Kidney tubule cell (primary cell): ENCODE measurements around the gene CACNB4.
"Not testable (repeated sequence)": the region's sequence is repeated elsewhere in the genome, so short reads cannot be mapped to it uniquely, and the experiment has no call there.

Experiments
- DNase-seq: peaks from one replicate; pipeline ENCODE4 v3.0.0-alpha.2; 2018; ENCODE audit warnings: low spot score

CACNB4 gene

DNA sequence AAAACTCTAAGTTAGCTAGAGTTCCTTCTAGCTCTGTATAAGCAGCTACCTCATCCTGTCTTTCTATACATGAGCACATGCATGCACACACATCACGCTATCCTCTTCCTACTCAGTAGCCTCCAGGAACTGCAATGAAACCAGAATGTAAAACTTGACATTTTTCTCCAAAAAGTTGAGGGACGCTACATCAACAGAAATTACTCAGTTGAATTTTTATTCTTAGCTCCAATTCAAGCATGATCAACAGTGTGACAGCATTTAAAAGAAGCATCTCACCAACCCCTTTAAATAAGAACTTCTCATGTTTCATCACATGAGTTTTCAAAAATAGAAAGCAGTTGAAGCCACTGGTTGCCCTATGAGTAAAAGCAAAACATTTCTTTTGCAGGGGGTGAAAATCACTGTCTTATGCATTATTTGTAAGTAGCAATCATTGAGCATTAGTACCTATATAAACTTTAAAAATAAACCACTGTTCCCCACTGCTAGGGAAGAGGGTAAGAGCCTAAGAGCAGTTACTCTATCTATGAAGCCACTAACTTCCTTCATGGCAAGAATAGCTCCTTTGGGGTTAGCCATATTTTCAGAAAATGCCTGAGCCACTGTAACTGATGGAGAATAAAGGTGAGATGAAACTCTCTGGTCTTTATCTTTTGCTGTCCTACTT lies 192.7 kb downstream of the CACNB4 start:
- DNase-seq, result no peak

DNA sequence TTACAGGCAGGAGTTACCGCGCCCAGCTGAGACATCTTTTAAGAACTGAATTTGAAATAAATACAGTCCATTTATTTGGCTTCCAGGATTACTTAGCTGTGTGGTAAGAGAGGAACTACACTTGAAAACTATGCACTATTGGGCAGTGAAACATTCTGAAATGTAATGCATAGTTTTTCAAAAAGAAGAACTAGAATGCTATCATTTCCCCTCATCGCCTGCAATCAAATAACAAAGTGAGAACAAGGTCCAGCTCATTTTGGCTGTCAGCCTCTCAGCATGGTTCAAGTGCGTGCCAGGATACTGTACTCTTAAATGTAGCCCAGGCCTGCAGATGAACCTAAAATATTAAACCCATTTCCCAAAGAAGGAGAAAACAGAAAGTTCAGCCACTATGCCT lies 194.0 kb downstream of the CACNB4 start:
- DNase-seq, result no peak

DNA sequence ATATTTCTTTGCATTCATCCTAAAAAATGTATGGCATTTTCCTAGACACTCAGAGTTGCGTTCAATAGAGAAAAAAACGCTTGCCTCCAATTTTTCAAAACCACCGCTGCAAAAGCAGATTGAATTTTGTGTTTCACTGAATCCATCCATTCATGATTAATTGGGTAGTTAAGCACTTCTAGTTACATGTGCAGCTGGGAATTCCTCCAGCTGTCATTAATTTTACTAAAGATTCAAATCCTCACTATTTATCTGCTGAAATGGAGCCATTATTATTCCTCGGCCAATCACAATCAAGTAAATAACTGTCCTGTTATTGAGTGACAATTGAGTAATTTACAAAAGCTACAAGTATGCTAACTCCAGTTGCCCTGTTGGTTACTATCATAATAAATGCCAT lies 194.8 kb downstream of the CACNB4 start:
- DNase-seq, result no peak

DNA sequence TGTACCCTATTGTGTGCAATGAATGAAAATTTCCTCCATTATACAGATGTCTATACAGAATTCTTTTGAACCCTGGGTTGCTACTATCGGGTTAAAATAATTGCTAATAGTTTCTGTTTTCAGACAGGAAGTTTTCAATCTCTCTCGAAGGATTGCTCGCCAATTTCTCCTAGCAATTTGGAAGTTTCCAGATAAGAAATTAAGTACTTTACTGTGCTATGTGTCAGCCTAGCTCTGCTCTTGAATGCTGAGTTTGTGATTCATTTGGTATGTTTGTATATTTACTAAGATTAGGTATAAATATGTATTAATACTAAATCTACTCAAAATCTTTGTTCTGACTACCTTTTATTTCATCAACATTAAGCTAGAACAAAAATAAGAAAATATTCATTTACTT lies 196.0 kb downstream of the CACNB4 start:
- peak; percentile 16 for DNase-seq

DNA sequence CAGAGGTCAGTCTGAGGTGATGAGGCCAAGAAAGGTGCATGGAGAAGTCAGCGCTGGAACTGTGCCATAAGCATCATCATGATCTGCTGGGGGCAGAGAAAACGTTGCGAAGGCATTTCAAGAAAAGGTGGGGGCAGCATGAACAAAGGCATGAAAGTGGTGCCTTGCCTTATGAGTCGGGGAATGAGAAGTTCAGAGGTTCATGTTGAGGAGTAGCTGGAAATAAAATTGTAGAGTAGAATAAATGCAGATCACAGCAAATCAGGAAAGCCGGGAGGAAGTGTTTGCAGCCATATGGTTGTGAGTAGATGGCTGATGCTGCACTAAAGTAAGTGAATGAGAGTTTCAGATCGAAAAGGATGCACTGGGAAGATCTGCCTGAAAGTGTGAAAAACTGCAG lies 198.5 kb downstream of the CACNB4 start:
- DNase-seq, result peak; percentile 26

DNA sequence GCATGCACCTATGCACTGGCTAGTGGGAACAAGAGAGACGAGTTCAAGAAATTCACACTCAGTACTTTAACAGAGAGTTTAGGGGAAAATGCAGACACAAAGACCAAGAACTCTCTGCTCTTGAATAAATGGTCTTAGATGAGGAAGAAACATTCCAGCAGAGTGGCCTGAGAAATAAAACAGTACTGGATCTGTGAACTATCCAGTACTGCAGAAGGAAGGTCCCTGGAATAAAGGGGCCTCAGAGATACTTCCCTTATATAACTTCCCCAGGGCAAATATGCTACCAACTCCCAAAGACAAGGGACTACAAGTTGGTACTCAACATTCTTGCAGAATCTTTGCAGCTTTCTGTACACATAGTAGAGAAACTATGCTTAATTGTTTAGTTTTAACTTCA lies 199.7 kb downstream of the CACNB4 start:
- no peak for DNase-seq

DNA sequence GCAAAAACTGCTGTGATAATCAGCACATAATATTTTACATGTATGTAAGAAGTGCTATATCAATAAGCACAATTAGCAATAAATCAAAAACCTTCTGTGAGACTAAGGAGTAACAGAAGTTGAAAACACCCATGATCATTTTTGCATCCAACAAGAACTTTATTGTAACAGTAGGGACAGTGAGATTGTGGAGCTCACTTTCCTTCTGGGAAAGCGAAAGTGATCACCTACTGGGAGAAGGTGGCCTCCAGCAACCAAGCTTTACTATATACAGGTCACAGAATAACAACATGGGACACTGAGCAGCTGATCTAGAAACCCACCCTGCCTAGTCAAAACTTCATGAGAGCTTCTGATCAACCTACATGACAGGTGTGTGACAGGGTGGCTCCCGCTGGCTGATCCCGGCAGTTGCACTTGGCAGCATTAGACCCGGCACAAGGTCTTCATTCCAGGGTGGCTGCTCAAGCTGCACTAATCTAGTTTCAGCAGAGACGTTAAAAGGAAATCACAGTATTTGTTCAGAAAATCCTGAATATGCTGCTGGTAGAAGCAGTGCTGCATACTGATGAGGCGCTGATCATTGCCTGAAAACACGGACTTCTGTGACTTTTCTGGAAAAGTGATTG lies 207.2 kb downstream of the CACNB4 start:
- peak; percentile 48 for DNase-seq

DNA sequence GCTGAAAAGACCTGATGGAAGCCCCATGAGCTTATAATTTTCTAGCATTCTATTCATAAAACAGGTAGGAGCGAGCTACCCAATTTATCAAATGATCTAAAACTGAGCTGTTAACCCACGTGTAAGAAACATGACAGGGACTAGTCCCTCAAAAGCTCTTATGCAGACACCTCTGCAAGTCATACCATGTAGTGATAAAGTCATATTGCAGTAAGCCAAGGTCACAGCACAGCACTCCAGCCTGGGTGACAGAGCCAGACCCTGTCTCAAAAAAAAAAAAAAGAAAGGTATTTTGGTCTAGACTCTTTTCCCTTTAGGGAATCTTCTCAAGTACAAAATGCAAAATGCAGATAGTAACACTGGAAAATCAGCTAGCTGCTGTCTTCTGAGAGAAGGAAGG lies 211.7 kb downstream of the CACNB4 start:
- no peak for DNase-seq

DNA sequence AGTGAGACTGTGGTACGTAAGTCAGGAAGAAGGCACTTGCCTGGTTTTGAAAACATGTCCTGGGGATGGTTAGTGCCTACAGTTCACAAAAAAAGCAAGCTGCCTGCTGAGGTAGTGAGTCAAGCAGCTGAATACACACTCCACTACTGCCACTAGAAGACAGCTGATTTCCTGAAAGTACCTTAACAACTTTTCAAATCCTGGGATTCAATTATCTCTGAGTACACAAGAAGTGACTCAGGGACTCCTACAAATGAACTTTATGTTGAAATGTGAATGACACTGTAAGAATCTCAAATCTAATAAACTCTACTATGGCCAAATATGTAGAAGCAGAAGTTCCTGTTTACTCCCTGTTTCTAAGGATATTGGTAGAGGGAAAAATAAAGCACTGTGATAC lies 212.6 kb downstream of the CACNB4 start:
- peak; percentile 42 for DNase-seq

DNA sequence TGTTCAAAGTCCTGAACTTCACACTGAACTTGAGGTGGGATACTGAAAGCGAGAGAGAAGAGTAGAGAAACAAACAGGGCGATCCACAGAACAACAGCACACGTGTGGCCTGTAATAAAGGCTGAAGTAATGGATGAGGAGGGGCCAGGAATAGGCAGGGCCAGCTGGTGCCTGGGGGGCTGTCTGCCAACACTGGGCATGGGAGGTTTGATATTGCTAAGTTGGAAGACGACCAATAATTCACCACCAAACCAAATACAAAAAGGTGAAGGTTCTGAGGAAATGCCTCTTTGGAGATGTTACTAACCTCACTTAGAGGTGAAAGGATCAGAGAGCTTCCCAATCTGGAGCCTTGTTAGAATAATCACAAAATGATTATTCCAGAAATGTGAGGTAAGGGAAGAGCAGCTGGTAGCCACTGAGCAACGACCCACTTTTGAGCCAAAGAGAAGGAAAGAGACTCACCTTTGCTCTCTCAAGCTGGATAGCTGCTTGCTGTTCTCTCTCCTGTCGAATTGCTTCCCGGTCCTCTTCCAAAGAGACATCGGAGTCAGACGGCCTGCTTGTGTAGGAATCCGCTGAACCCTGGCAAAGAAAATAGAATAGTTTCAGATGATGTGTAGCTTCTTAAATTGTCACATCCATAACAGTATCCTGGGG lies 215.9 kb downstream of the CACNB4 start:
- no peak for DNase-seq

DNA sequence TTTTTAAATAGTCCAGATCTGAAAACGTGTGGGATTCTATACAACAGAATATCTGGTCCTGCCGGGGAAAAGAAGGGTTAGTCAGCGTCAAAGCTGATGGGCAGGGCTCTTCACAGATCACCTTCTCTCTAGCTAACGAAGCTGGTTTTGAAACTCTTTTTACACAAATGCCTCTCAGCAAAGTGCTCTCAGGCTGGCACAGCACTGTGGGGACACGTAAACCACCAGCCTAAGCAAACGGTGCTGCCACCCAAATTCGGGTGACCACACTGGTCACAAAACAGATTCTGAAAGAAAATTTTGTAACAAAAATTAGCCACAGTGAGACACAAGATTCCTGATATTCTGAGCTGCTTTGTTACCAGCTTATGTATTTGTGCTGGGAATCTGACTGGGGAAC lies 217.5 kb downstream of the CACNB4 start:
- DNase-seq, result no peak

DNA sequence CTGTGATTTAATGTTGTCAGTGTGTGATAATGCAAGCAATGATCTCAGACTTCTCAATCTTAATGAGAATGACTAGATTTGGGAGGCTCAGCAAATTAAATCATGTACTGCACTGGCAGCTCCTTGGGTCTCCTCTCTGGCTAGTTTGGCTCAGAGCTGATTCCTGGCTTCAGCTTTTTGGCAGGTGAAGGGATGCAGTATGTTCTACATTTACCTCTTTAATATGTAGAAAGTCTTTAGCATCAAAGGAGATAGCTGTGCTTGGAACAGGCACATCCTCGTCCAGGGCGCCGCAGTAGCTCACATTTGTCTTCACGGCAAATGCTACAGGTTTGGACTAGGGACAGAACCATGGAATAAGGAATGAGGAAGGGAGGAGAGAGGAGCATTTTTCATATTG lies 218.3 kb downstream of the CACNB4 start:
- DNase-seq, result no peak

DNA sequence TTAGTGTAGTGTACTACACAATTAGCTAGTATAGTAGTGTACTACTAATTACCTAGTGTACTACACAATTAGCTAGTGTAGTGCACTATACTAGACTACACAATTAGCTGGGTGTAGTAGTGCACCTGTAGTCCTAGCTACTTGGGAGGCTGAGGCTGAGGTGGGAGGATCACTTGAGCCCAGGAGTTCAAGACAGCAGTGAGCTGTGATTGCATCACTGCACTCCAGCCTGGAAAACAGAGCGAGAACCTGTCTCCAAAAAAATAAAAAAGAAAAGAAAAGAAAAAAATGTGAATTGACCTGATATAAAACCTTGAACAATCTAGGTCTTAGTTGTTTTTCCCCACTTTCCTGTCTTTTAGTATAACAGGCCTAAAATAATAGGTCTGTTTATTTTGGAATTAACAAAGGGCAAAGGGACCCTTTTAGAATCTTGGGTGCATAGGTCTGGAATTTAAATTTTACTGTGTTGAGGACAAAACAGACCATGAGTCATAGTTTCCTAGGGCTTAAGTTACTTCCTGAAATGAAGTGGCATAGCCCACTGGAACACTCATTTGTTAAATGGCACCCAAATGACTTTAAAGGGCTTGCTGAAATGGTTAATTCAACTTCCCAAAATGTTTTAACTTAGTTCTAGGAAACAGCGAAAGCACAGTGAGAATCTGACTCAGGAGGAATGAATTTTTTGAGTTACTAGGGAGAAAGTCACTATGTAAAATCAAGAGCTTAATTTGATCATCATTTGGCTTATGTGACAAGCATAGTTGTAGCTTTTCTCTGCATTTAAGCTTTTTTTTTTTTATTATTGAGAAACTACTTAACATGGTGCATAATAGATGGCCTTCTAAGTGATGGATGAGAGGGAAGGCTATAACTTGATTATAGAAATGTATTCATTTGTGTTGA lies 219.9 kb downstream of the CACNB4 start:
- peak; percentile 70 for DNase-seq

DNA sequence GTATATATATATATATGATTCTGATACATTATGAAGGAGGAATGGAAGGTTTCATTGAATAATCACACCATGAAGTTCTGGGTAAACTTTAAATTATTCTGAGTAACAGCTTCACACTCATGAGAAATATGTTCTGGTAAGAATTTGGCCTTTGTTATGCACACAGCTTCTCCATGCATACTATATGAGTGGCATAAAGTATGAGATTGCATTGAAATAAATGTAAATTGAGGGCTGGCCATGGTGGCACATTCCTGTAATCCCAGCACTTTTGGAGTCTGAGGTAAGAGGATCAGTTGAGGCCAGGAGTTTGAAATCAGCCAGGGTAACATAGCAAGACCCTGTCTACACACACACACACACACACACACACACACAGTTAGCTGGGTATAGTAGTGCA lies 220.6 kb downstream of the CACNB4 start:
- DNase-seq, result no peak

DNA sequence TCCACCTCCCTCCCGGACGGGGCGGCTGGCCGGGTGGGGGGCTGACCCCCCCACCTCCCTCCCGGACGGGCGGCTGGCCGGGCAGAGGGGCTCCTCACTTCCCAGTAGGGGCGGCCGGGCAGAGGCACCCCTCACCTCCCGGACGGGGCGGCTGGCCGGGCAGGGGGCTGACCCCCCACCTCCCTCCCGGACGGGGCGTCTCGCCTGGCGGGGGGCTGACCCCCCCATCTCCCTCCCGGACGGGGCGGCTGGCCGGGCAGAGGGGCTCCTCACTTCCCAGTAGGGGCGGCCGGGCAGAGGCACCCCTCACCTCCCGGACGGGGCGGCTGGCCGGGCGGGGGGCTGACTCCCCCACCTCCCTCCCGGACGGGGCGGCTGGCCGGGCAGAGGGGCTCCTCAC lies 223.2 kb downstream of the CACNB4 start:
- not testable (repeated sequence) for DNase-seq

DNA sequence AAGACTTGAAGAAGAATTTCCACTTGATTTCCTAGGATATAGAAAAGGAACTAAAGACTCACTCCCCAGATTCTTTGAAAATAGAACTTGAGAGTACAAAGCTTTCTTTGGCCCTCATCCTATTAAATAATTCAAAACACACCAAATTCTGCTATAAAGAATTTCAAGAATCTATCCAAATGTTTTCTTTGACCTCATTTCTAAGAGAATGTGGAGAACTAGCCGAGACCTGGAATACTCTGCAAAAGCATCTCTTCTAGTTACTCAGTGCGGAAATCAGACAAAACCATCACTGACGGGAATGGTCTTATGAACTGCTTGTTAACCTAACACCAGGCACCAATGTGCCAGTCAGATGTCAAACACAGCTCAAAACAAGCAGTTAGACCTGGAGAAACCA lies 226.4 kb downstream of the CACNB4 start:
- no peak for DNase-seq

DNA sequence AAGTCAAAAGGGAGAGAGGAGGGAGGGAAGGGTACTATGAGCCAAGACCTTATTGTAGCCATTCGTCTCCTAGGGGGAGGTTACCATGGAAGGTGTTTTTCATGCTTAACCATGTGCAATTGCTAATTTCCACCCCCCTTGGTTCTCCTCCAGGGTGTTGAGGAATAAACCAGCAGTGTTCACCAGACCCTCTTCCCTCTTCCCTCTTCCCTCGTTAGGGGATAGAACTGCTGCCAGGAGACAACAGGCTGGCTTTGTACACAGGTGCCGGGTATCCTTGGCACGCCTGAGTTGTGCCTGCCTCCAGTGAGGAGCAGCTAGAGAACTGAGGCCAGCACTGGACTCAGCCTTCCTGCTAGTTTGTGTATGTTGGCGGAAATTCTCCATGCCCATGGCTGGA lies 229.6 kb downstream of the CACNB4 start:
- DNase-seq, result no peak

DNA sequence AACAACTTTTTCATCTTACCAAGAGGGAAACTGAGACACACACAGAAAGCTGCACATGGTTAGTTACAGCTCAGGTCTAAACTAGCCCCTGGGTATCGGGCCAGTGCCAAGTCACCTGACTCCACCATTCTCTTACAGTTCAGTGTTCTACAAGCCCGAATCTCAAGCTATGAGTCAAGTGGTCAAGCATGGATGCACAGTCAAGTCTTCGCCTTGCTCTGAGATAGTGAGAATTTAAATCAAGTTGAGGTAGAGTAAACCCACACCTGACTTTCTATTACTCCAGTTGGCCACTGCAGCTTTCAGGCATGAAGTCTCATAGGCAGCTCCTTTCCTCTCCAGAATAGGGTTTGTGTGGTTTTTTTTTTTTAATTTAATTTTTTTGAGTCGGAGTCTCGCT lies 236.1 kb downstream of the CACNB4 start:
- DNase-seq, result peak; percentile 89

DNA sequence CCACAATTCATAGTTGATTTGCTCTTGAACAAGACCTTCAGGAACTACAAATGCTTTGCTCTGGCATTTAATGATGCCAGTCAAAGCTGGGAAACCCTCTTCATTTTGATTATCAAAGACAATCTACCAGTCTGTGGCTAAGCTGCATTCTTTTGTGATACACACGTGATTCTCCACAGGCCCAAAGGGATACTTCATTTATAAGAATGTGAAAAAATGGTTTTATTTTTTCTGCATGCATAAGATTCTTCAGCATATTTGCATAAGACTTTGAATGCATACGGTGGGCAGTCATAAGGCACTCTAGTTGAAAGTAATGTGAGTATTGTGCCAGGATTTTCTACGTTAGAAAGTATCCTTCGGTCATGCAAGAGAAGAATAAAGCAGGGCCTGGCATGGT lies 237.7 kb downstream of the CACNB4 start:
- peak; percentile 53 for DNase-seq

DNA sequence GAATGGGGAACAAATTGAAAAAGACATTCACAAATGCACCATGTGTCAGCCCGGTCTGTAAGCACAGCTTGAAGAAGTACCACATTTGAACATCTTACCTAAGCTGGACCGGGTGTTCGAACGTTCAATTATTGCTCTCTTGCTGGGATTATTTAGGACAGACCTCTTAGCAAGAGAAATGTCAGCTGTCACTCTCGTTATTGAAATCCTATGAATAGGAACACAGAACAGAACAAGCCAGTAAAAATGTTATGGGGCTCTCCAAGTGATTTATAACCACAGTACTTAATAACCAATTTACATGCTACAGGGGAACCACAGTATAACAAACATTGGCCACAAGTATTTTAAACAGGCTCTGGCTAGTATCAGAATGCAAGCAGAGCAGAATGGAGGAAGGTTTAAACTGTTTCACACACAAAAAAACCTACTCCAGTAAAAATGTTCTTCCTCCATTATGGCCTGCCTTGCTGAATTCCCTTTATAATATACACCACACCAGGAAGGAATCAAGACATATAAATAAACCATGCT lies 238.2 kb downstream of the CACNB4 start:
- no peak for DNase-seq

DNA sequence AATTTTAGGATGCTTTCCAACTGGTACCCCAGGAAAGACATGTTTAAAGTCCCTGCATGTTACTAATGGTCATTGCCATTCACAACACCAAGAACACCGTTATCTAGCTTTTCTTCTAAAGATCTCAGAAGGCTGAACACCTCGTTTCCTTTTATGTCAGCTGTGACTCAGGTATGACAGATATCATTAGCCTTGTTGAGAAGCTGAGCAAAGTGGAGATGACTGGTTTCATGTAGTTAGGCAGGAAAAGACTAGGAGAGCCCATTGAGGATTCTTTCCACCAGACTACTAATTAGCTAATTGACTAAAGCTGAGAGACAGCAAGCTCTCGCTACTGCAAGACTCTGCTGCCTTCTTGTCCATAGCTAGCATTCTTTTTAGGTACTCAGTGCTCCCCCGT lies 238.6 kb downstream of the CACNB4 start:
- peak; percentile 52 for DNase-seq

DNA sequence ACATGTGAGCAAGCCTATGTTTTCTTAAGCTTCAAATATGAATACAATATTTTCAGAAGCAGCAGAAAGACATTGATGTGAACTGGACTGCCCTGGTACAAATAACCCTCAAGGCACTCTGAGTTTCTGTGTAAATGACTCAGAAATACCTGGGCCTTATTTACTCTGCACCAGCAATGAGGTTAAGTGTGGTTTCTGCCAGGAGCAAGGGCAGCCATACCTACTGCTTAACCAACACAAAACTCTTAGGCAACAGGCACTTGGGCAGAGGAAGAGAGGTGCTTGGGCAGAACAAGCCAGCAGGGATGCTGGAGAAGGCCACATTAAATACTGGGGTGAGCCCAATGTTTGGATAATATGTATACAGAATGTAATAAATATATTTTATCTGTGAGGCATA lies 241.2 kb downstream of the CACNB4 start:
- peak; percentile 80 for DNase-seq
